C4-2B (cell line): Measurements from ENCODE around the gene GID8.

Experiments
- ZFX ChIP-seq: fragments of 450-650 bp; IDR thresholded peaks from 2 replicates; pipeline ENCODE4 v1.6.1; 2017
- TF ChIP-seq, protein P1 (sequence below): fragments of 450-650 bp; conservative IDR thresholded peaks from 2 replicates; pipeline ENCODE4 v1.5.1; 2017; ENCODE audit warnings: mild to moderate bottlenecking

DNA sequence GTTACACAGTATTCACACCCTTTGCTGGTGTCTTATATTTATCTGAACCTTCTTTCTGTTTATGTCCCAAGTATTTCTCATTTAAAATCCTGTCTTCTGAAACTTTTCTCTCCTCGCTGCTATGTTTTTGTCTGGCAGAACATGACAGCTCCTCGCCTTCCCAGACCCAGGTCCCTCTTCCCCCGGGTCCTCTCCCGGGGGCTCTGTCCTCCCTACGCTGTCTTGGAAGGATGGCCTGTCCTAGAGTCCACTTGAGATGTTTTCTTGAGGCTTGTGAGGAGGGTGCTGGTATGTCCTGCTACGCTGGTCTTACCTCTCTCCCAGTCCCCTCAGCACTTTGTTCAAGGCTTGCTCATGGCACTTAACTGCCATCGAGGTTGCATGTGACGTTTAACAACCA lies 6.2 kb downstream of the GID8 start:
- TF ChIP-seq, protein P1, sequence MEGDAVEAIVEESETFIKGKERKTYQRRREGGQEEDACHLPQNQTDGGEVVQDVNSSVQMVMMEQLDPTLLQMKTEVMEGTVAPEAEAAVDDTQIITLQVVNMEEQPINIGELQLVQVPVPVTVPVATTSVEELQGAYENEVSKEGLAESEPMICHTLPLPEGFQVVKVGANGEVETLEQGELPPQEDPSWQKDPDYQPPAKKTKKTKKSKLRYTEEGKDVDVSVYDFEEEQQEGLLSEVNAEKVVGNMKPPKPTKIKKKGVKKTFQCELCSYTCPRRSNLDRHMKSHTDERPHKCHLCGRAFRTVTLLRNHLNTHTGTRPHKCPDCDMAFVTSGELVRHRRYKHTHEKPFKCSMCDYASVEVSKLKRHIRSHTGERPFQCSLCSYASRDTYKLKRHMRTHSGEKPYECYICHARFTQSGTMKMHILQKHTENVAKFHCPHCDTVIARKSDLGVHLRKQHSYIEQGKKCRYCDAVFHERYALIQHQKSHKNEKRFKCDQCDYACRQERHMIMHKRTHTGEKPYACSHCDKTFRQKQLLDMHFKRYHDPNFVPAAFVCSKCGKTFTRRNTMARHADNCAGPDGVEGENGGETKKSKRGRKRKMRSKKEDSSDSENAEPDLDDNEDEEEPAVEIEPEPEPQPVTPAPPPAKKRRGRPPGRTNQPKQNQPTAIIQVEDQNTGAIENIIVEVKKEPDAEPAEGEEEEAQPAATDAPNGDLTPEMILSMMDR = no peak
- no peak for TF ChIP-seq ZFX
